Astrocyte of the spinal cord (primary cell): ENCODE data around the gene CCR3.

Source experiments
- DNase-seq: peaks from one replicate; pipeline ENCODE4 v3.0.0; 2011; ENCODE audit warnings: low read depth, low spot score
- H3K4me3 ChIP-seq: 2 replicates; pipeline ENCODE4 v1.5.1; 2011; ENCODE audit warnings: low read depth, mild to moderate bottlenecking, low read length, moderate library complexity
- in situ Hi-C: cut with HindIII; loops from 2 replicates; pipeline ENCODE4 v1.10.0; 2017; ENCODE audit warnings: low sequenced_read_pairs
- TF ChIP-seq, protein P1 (sequence below): IDR thresholded peaks from 2 replicates; pipeline ENCODE4 v1.5.1; 2012; ENCODE audit warnings: low read depth, mild to moderate bottlenecking, low read length, inconsistent platforms

Gene CCR3

GRCh38 chr3:46233194-46233593 is 9.1 kb upstream of the CCR3 start:
- no peak for DNase-seq
- TF ChIP-seq, protein P1, sequence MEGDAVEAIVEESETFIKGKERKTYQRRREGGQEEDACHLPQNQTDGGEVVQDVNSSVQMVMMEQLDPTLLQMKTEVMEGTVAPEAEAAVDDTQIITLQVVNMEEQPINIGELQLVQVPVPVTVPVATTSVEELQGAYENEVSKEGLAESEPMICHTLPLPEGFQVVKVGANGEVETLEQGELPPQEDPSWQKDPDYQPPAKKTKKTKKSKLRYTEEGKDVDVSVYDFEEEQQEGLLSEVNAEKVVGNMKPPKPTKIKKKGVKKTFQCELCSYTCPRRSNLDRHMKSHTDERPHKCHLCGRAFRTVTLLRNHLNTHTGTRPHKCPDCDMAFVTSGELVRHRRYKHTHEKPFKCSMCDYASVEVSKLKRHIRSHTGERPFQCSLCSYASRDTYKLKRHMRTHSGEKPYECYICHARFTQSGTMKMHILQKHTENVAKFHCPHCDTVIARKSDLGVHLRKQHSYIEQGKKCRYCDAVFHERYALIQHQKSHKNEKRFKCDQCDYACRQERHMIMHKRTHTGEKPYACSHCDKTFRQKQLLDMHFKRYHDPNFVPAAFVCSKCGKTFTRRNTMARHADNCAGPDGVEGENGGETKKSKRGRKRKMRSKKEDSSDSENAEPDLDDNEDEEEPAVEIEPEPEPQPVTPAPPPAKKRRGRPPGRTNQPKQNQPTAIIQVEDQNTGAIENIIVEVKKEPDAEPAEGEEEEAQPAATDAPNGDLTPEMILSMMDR: no peak
- H3K4me3 ChIP-seq: no peak overlapping the region
- in situ Hi-C loops: no loop called here

- in situ Hi-C loops: no loop called here
- no peak for DNase-seq
These were observed 6.8 kb upstream of the CCR3 start for GRCh38 chr3:46235425-46235824.

DNA sequence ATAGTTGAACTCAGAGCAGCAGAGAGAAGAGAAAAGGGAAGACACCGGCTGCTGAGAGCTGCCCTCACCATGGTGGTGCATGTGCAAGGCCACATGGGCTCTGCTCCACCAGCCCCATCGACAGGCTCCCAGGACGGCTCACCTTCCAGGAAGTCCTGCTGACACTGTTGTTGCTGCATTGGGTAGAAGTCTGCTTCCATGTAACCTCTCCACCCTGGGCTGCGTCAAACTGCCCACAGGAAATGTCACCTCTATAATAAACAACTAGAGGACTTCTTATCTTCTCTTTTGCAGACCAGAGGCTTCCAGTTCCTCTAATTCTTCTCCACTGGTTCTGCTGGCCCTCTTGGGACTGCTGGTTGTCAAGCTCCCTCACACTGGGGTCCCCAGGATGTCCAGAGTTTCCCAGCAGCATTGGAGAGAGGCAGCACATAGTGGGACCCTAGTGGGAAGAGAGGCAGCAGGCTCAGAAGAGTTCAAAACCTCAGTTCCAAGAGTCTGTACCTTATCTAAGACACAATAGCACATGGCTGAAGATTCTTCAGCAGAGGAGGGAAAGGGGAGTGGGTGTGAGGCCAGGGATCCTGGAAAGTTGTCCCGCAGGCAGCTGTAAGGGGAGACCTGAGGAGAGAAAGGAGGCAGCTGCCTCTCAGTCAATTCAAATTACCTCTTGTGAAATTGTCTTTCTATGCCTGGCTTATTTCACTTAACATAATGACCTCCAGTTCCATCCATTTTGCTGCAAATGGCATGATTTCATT is 5.8 kb upstream of the CCR3 start:
- DNase-seq: no peak
- TF ChIP-seq, protein P1: no peak
- in situ Hi-C loops: no loop called here
- H3K4me3 ChIP-seq: no peak overlapping the region

More at GRCh38 chr3:46235425-46235824, 6.8 kb upstream of the CCR3 start:
- TF ChIP-seq, protein P1: no peak
- H3K4me3 ChIP-seq: no peak overlapping the region

DNA sequence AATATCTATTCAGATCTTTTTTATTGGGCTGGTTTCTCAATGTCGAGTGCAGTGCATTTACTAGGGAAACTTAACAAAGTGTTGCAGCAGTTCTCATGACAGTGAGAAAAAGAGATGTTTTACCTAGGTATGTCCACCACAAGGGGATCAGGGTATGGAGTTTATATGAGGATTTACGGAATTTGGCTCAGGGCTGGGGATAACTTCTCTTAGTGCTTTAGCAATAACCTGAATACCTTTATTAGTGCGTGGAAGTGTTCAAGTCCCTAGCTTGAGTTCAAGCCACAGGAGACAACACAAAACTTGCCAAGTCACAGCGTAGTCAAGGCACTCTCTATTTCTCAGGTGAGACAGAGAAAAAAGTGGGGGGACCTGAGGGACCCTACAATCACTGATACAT is 3.9 kb upstream of the CCR3 start:
- H3K4me3 ChIP-seq: no peak overlapping the region
- DNase-seq: no peak
- TF ChIP-seq, protein P1: no peak
- in situ Hi-C loops: no loop called here

- H3K4me3 ChIP-seq: no peak overlapping the region
- in situ Hi-C loops: no loop called here
- TF ChIP-seq, protein P1: no peak
- no peak for DNase-seq
These were observed 2.8 kb upstream of the CCR3 start for GRCh38 chr3:46239301-46239938.

DNA sequence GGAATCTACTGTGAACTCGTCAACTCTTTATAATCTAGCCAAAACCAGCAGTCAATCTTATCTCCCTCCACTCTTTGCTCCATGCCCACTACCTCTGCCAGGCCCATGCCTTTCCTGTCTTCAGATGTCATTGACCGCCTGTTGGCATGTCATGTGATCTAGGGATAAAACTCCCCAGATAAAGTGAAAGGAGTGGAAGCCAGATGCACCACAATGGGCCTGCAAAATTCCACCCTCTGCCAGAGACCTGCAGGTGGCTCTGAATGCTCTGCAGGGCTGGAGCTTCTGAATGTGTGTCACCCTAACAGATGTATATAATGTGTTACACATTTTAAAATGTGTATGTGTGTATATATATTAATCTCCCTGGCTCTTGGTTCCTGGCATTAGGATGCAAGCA is 2.3 kb upstream of the CCR3 start:
- TF ChIP-seq, protein P1: no peak
- DNase-seq: no peak
- no peak overlapping the region for H3K4me3 ChIP-seq
- in situ Hi-C loops: no loop called here
